GM23248 (cell line): Measurements from ENCODE around the gene TOP3A.

ENCODE experiments used
- EZH2 ChIP-seq: fragments of 200-600 bp; sonication (generic); IDR thresholded peaks from 2 replicates; pipeline ENCODE4 v1.6.1; 2018; ENCODE audit warnings: antibody characterized with exemption, mild to moderate bottlenecking; ENCODE audit not compliant: insufficient read depth, poor library complexity, severe bottlenecking
- EZH2phosphoT487 ChIP-seq: fragments of 200-600 bp; sonication (generic); IDR thresholded peaks from 2 replicates; pipeline ENCODE4 v1.6.1; 2018; ENCODE audit warnings: antibody characterized with exemption, moderate library complexity, mild to moderate bottlenecking, low read depth; ENCODE audit not compliant: insufficient read depth

DNA sequence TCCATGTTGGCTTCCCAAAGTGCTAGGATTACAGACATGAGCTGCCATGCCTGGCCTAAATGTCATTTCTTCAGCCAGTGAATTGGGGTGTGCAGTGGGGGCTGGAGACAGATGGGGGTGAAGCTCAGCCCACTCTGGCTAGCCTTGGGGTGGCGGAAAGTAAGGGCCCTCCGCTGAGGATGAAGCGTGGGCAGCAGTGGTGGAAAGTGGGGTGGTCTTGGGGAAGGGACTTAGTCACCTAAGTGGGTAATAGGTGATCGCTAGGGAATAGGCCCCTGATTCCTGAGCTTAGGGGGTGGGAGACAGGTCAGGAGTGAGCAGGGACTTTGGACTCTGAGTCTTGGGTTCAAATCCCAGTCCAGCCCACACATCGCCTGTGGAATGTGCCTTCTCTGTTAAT is 87.2 kb downstream of the TOP3A start:
- TF ChIP-seq EZH2 (no peak), EZH2phosphoT487 (no peak)
